Glomerular visceral epithelial cell (primary cell): ENCODE measurements around the gene ZCCHC14.
"Not testable (repeated sequence)": the region's sequence is repeated elsewhere in the genome, so short reads cannot be mapped to it uniquely, and the experiment has no call there.

ENCODE experiments used
- DNase-seq: peaks from one replicate; pipeline ENCODE4 v3.0.0-alpha.2; 2016; ENCODE audit errors: extremely low spot score

ZCCHC14 gene

GRCh38 chr16:87497023-87497766, 4.4 kb upstream of the ZCCHC14 start:
- not testable (repeated sequence) for DNase-seq

GRCh38 chr16:87496447-87496801, 3.6 kb upstream of the ZCCHC14 start:
- DNase-seq, result no peak

DNA sequence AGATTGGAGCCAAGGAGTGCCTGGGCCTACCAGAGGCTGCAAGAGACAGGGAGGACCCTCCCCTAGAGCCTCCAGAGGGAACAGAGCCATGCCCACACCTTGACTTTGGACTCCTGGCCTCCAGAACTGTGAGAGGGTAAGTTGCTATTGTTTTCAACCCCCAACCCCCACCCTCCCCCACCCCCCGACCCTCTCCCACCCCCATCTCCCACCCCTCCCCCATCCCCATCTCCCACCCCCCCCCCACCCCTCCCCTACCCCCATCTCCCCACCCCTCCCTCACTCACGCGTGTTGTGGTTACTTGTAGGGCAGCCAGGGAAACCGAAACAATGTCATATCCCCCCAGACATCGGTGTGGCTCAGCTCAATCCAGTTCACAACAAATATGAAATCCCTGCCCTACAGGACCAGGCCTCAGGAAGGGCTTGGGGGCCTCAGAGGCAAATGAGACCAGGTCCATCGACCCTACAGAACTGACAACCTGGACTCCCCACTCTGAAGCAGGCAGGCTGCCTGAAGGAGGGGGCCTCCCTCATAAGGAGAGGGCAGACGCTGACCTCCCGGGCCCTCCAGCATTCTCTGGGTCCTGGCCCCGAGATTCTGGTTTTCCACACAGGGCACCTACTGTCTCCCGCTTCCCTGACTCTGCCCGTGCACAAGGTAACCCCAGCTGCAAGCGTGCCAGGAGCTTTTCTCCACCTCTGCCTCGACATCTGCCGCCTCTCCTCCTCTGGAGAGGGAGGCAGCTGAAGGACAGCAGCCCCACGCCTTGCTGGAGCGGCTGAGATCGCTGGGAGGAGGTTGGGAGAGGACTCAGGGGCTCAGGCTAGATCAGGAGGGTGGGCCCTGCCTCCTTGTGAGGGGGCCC, 3.0 kb upstream of the ZCCHC14 start:
- no peak for DNase-seq

GRCh38 chr16:87493608-87494280, 920 bp upstream of the ZCCHC14 start:
- DNase-seq, result no peak

GRCh38 chr16:87492291-87492630, 563 bp downstream of the ZCCHC14 start:
- no peak for DNase-seq

- peak; percentile 33 for DNase-seq
Observed at GRCh38 chr16:87491522-87492290, 1.1 kb downstream of the ZCCHC14 start.

DNA sequence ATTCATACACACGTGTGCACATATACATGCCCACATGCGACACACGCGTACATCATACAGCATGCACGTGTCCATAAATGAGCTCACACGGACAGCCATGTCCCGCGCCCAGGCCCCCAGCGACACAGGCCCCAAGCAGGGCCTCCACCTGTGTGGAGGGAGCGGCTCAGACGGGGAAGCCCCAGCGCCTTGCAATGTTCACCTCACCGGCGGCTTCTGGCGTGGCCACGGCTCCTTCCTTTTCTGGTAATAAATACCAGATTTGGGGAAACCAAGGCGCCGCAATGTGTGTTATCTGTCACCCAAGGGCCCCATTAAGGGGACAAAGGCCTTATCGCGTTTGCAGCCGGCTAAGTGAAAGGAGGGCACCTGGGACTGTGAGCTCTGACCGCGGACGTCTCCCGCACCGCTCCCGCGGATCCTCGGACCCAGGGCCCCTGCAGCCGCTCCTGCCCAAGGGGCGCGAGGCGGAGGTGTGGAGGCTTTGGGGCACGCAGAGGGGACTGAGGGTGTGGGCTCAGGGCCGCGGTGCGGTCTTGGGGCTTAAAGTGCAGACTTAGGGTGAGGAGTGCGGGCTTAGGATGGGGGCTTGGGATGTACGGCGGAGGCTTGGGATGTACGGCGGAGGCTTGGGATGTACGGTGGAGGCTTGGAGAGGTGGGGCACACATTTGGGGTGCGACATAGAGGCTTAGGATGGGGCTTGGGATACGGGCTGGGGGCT, 1.9 kb downstream of the ZCCHC14 start:
- not testable (repeated sequence) for DNase-seq

DNA sequence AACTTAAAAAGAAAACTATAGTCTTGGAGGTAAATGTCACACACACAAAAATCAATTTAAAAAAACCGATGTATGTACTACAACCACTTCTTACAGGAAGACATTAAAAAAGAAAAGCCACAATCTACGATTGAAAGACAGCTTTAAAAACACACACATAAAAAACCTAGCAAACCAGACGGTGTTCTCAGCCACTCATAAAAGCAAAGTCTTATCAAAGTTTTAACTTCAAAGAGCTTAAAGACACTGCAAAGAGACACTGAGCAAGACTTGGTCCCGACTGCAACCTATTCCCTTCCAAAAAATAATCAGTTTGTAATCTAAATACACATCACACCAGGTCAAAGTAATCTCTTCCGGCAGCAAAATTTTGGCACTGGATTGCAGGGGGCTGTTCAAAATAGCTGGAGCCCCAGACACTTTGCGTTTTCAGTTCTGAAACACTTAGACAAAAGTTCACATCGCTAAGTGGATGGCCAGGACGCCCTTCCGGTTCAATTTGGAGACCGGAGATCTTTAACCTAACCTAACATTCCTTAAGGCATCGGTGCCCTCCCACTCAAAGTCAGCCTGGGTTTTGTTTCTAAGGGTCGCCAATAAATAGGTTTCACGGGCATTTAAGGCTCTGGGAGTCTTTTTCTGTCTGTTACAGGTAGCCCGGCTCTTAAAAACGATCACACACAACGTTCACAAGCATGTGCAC, 2.6 kb downstream of the ZCCHC14 start:
- DNase-seq, result no peak

- no peak for DNase-seq
Observed at GRCh38 chr16:87489434-87490045, 3.3 kb downstream of the ZCCHC14 start.

- not testable (repeated sequence) for DNase-seq
Observed at GRCh38 chr16:87488960-87489359, 3.9 kb downstream of the ZCCHC14 start.

DNA sequence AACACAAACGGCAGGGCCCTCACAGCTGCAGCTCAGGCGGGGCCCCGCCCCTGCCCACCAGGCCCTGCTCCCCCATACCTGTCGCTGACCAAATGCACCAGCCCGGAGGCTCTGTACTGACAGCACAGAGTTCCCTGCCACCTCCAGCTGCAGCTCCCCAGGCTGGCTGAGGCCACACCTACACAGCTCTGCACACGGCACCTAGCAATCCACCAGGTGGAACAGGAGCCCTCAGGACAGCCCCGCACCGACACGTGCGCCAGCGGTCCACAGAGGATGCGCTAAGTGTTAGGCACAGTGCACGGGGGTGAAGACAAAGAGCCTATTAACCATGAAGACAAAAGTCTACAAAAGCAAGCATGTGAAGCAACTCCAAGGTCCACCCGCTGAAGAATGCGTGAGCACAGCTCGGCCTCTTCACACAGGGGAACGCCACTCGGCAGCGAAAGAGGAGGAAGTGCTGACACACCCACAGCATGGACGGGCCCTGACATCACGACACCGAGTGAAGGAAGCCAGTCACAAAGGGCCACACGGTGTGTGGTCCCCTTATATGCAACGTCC, 5.4 kb downstream of the ZCCHC14 start:
- peak; percentile 49 for DNase-seq

- no peak for DNase-seq
Observed at GRCh38 chr16:87486713-87487247, 6.0 kb downstream of the ZCCHC14 start.

DNA sequence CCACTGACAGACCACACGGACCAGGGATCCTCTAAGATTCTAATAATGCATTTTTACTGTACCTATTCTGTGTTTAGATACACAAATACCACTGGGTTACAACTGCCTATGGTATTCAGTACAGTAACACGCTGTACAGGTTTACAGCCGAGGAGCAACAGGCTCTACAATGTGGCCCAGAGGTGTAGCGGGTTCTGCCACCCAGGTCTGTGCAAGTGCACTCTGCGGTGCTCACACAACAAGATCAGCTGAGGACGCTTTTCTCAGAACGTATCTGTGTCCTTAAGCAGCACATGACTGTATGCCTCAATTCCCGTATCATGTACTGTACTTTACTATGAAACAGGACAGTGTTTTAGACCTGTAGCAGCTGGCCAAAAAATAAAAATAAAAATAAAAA, 6.5 kb downstream of the ZCCHC14 start:
- no peak for DNase-seq

GRCh38 chr16:87485792-87486191, 7.0 kb downstream of the ZCCHC14 start:
- not testable (repeated sequence) for DNase-seq

DNA sequence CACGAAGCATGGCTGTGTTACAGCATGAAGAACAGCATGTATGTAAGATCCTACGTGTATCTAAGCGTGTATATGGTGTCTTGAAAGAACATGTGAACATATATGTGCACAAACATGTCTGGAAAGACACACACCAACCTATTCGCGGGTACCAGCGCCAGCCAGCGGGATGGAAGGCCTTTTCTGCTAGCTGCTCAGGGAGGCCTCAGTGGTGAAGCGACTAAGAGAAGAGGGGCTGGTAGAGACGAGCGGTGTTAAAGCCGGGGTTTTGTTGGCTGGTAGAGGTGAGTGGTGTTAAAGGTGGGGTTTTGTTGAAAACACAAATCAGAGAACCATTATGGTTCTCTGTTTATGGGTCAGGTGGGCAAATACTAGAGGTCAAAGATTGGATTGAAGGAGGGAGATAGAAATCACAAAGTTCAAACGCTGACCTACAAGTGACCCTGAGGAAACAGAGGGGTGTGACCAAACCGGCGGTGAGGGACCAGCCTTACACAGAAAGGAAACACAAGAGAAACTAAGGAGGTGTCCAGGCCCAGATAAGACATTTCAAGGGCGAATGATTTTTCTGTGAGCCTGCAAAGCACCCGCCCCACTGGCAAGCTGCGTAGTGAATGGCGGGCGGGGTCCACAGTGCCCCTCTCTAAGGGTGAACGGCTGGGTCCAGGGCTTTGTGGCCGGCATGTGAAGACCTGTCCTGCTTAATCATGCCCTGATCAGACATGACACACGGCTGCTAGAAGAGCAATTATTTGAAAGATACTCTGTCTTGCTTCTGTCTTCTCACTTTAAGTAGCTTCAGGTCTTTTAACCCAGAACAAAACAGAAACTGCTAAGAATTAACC, 8.1 kb downstream of the ZCCHC14 start:
- peak; percentile 55 for DNase-seq

GRCh38 chr16:87483481-87483880, 9.3 kb downstream of the ZCCHC14 start:
- no peak for DNase-seq

DNA sequence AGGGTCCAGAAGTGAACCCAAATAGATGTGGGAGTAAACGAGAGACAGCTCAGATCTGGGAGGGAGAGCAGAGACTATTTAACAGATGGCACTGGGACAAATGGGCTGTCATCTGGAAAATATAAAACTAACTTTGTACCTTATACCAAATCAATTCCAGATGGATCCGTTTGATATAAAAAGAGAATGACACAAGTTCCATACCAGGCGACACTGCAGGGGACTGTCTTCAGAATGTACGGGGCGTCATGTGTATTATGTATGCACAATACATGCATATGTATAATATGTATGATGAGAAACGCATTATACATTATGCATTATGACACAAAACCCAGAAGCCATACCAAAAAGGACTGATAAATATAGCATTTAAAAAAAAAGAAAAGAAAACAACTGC, 10.2 kb downstream of the ZCCHC14 start:
- not testable (repeated sequence) for DNase-seq

DNA sequence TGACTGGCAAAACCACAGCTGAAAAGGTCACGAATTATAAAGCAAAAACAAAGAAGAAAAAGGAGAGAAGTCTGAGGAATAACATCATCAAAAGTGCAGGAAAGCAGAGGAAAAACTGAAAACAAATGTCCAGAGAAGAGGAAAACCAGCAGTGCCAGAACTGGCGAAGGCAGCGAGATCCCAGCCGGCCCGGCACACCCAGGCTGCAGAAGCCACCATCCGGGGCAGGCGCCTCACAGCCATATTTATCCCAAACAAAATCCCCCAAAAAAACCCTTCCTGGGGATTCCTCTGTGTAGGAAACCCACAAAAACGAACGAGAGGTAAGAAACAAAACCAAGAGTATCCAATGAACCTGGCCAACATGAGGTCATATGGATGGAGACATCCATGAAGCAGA, 10.6 kb downstream of the ZCCHC14 start:
- DNase-seq, result no peak

DNA sequence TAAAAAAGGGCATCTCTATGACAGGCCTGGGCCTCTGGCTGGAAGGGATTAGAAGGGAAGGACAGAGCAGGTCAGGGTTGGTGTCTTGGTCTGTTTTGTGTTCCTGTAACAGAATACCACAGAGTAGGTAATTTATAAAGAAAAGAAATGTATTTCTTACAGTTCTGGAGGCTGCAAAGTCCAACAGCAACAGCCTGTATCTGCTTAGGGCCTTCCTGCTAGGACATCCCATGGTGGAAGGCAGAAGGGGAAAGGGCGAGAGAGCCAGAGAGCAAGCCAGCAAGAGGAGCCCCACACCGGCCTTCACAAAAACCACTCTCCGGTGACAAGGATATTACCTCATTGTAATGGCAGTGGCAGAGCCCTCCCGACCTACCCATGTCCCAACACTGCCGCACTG, 11.1 kb downstream of the ZCCHC14 start:
- DNase-seq, result not testable (repeated sequence)
